HUDEP-2 (cell line): Measurements from ENCODE around the gene PPID.
A peak's percentile ranks its signal among the peaks of the same experiment; 100 is the strongest.
"Not testable (repeated sequence)": the region's sequence is repeated elsewhere in the genome, so short reads cannot be mapped to it uniquely, and the experiment has no call there.

Source experiments
- DNase-seq, 76 experiments: peaks; one replicate each; lab custom pipeline; 2025; ENCODE audit not compliant: unreplicated experiment in 76 of 76; lab: John Stamatoyannopoulos, UW

The PPID gene

DNA sequence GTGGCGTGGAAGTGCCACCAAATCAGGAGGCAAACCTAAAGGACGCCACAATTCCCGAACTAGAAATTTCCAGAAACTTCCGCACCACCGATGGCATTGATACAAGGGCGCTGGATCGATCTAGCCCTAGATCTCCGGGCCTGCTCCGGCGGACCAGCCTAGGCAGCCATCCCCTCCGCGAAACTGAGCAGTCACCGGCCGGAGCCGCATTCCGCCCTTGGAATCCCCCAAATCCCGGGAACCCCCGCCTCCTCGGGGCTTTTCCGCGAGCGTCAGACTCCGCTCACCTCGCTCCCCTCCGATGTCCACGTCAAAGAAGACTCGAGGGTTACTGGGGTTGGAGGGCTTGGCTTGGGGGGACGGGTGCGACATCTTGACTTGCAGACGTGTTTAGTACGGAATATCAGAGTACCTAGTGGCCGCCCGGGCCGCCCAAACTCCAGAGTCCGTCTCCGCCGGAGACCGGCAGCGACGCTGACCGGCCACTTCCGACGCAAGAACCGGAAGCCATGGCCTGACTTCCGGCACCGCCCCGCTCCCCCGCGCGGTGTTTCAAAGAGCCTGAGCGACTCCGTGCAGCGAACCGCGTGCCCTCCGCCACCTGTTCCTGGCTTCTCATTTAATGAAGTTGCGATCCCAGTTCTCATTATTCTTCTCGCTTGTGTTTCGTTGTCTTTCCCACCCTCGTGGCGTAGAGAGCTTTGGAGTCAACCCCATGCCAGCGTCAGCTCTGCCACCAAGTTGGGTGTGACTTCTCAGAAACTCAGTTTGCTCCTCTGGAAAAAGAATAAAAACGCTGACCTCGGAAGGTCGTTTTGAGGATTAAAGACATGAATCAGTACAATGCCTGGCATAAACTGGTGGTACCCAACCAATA is at the start of gene PPID:
Gene PPID (minus strand): TSS at position 480 of the 877 bp plus-strand sequence. CDS start 108 bp downstream, at position 372.
- peak in 75 of 76 experiments; percentile 30 to 87 (median 76) for DNase-seq

DNA sequence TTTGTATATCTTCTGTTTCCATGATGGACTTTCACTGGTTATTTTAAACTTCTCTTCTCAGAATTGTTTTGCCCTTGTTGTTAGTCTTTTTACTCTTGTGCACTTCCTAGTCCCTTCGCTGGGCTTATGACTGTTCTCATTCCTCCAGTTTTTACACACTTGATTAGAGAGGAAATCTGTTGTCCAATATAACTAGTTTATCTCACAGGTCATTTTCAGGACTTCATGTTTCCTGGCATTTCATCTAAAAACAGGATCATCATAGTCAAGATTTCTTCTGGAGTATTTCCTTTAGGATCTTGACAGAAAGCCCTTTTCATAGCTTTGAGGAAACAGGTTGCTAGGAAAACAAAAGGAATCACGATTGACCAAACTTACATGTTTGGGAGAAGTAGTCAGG is 48.6 kb upstream of the PPID start:
- DNase-seq: no peak

DNA sequence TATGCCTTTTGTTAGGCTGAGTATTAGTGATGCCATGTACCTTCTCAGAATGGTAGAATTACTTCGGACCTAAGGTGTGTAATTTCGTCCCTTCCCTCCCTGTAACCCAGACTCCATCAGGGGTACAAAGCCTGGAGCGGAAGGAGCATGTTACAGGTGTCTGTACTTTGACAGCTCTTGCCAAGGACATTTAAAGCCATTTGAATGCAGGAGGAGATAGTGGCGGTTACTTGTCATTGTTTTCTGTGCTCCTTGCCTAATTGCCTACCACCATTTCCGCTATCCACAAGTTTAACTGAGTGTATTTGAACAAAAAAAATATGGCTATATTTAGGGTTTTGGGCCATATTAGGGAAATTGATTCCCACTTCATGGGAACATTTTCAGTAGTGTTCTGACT is 47.5 kb upstream of the PPID start:
- DNase-seq: peak in 1 of 76 experiments; percentile 5

- peak in 23 of 76 experiments; percentile 2 to 53 (median 27) for DNase-seq
Measured at GRCh38 chr4:158769175-158769921, 46.2 kb upstream of the PPID start.

DNA sequence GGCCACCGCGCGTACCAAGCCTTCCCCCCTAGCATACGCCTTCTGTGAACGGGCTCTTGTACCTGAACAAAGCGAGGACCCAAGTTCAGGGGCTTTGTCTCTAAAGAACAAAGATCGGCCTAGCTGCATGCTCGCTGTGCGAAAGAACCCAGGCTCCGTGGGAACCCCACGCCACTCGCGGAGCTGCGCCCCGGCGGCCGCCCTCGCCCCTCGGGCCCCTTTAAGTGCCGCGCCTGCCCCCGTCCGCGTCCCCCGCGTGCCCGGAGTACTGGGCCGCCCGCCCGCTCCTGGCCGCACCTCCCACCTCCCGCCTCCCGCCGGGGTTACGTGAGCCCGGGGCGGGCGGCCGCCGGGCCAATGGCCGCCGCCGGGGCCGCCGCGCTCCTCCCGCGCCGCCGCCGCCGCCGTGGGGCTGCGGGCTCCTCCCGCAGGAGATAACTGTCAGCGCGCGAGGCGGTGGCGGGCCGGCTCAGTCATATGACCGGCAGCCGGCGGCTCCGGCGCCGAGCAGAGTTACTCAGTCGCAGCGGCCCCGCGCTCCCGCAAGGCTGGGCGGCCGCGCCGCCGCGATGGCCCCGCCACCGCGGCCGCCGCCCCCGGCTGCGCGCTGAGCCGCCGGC is 45.5 kb upstream of the PPID start, which contains the start of gene FNIP2:
Gene FNIP2 (plus strand): TSS at position 472 of the 620 bp plus-strand sequence. CDS start 187 bp downstream, outside the sequence.
- DNase-seq: peak in 72 of 76 experiments; percentile 4 to 77 (median 58)

DNA sequence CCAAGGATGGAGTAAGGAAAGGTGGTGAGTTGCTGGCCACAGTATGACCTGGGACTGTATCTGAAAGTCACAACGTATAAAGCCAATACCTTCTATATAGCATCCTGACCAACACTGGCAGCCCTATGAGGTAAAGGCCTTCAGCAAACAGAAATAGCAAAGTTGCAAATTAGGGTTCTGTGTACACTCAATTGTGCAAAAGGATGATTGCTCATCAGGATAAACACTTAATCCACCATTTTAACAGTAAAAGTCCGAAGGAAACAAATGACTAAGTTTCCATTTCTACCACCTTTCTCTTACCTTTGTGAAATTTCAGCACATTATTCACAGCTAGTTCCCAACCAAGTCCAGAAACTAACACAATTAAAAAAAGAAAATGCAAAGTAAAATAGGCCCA is 44.3 kb upstream of the PPID start:
- no peak for DNase-seq

GRCh38 chr4:158766434-158767044 is 43.3 kb upstream of the PPID start:
- DNase-seq: no peak

GRCh38 chr4:158763462-158763861 is 40.3 kb upstream of the PPID start:
- DNase-seq: no peak

GRCh38 chr4:158762553-158762952 is 39.4 kb upstream of the PPID start:
- DNase-seq: no peak

- DNase-seq: no peak
Measured at GRCh38 chr4:158760866-158761265, 37.7 kb upstream of the PPID start.

DNA sequence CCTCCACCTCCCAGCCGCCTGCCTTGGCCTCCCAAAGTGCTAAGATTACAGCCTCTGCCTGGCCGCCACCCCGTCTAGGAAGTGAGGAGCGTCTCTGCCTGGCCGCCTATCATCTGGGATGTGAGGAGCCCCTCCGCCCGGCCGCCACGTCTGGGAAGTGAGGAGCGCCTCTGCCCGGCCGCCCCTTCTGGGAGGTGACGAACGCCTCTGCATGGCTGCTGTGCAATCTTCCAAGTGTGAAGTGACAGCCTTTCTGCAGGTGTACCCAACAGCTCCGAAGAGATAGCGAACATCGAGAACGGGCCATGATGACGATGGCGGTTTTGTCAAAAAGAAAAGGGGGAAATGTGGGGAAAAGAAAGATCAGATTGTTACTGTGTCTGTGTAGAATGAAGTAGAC is 36.3 kb upstream of the PPID start:
- not testable (repeated sequence) for DNase-seq

- DNase-seq: no peak
Measured at GRCh38 chr4:158758703-158759102, 35.5 kb upstream of the PPID start.

GRCh38 chr4:158758142-158758541 is 34.9 kb upstream of the PPID start:
- no peak for DNase-seq

GRCh38 chr4:158756588-158756987 is 33.4 kb upstream of the PPID start:
- no peak for DNase-seq

- not testable (repeated sequence) for DNase-seq
Measured at GRCh38 chr4:158755819-158756218, 32.6 kb upstream of the PPID start.

DNA sequence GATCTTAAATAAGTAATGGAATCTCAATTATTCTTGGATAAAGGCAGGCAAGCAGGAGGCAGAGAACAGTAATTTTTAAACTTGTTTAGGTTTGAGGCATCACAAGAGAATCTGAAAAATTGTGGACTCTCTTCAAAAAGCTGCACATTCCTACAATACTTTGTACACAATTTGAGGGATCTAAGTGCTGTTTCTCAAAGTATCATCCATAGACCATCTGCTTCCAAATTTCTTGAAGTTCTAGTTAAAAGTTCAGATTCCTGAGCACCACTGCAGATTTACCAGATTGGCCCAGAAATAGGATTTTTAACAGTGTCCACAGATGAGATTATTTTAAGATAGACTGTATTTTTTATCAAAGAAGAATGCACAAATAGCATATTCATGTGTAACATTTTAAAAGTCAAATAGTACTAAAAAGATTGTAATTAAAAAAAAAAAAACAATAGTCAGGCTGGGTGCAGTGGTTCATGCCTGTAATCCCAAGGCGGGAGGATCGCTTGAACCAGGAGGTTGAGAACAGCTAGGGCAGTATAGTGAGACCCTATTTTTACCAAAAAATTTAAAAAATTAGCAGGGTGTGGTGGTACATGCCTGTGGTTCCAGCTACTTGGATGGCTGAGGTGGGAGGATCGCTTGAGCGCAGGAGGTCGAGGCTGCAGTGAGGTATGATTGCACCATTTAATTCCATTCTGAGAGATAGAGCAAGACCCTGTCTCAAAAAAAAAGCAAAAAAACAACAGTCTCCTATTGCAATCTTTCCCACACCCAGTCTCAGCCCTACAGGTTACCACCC is 31.4 kb upstream of the PPID start:
- no peak for DNase-seq

GRCh38 chr4:158750379-158750778 is 27.2 kb upstream of the PPID start:
- no peak for DNase-seq

DNA sequence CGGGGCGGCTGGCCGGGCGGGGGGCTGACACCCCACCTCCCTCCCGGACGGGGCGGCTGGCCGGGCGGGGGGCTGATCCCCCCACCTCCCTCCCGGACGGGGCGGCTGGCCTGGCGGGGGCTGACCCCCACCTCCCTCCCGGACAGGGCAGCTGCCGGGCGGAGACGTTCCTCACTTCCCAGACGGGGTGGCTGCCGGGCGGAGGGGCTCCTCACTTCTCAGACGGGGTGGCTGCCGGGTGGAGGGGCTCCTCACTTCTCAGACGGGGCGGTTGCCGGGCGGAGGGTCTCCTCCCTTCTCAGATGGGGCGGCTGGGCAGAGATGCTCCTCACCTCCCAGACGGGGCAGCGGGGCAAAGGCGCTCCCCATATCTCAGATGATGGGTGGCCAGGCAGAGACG is 23.3 kb upstream of the PPID start:
- not testable (repeated sequence) for DNase-seq

GRCh38 chr4:158741326-158742021 is 18.3 kb upstream of the PPID start:
- DNase-seq: no peak
